HG02943 (cell line): ENCODE measurements around the gene SH2D2A.
"Not testable (repeated sequence)": the region's sequence is repeated elsewhere in the genome, so short reads cannot be mapped to it uniquely, and the experiment has no call there.

Experiments used
- ATAC-seq: cut with Tn5 transposase; IDR thresholded peaks from one replicate; pipeline ENCODE4 v1.9.1; 2021; ENCODE audit warnings: mild to moderate bottlenecking, low read depth, moderate library complexity; ENCODE audit not compliant: unreplicated experiment

The SH2D2A gene

DNA sequence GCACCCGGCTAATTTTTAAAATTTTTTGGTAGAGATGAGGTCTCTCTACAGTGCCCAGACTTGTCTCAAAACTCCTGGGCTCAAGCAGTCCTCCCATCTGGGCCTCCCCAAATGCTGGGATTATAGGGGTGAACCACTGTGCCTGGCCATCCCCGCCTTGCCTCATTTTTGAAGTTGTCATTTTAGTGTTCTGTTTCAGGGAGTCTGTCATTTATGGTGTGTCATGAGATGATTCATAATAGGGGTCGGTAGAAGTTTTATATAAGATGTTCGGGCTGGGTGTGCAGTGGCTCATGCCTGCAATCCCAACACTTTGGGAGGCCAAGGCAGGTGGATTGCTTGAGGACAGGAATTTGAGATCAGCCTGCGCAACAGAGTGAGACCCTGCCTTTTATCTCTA, 40.8 kb downstream of the SH2D2A start:
- no peak for ATAC-seq

DNA sequence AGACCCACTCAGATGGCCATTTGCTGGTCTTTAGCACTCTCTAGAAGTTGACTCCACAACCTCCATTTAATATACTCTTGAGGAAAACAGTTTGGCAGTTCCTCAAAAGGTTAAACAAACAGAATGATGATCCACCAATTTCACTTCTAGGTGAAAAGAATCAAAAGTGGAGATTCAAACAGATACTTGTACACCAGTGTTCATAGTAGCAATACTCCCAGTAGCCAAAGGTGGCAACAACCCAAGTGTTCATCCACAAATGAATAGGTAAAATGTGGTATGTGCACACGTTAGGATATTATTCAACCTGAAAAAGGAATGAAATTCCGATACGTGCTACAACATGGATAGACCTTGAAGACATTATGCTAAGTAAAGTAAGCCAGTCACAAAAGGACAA, 43.0 kb downstream of the SH2D2A start:
- no peak for ATAC-seq

DNA sequence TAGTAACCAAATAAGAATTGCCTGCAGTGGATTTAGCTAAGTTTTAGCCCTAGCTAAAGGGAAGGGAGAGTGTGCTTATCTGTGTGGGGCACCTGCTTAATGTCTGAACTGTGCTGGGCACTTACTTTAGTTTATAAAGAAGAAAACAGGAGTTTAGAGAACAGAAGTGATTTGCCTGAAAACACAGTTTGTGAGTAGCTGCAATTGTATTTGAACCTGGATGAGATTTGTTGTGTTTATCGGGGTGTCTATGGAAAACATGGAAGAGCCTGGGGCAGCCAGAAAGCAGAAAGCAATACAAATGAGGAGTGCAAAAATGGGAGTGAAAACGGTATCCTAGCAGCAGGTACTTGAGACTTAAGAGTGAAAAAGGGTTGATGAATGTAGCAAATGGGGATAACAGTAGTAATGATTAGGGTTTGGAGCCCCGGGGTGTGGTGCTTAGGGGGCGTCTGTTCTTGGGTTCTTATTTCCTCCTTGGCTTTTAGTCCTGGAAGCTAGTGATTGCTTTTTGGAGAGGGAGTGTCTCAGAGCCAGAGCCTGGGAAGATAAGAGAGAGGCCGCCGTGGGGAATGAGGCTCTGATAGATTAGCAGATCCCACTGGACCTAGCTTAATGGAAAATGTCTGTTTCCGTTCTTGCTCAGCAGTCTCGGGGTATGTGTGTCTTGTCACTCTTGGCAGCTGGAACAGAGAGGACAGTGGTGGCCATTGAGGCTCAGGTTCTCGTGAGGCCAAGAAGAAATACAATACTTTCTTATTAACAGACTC, 43.7 kb downstream of the SH2D2A start:
- no peak for ATAC-seq

DNA sequence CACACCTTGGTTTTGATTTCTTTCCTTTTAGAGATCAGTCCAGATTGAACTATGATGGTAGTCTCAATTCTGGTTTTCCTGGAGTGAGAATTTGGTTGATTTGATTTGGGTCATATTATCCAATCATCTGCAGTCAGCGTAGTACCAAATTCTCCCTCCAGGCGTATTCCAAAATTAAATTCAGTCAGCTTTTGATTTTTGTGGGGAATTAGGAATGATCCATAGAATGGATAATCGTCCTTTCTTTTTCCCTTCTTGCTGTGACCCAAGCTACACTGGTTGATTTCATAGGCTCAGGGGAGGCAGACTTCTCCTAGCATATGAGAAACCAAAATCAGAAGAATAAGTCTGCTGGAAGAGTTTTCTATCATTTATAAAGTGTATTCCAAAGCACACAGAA, 44.4 kb downstream of the SH2D2A start:
- no peak for ATAC-seq

DNA sequence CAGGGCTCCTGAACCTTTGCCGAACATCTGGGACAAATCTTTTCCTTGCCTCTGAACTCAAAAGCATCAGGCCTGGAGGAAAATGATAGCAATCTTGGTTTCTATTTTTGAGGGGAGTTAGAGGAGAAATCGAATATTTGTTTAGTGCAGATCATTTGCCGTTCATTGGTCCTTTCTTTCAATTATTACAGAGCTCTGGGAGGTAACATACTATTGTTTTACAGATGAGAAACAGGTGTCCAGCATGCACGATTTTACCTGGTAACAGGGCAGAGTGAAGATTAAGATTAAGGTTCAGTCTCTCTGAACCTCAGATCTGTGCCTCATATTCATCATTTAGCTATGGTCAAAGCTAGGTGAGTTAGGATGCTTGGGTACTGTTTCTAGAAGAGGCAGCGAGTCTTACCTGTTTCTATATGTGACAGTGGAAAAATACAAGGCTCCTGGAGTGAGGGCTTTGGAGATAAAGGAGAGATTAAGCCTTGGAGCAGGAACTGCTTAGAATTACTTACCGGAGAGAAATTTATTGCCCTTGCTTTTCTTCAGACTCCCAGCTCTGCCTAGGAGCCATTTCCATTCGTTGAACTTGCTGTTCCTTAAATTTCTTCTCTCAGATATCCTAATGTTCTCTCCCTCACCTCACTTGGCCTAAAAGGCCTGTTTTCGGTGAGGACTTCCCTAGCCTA, 47.9 kb downstream of the SH2D2A start:
- ATAC-seq = no peak

DNA sequence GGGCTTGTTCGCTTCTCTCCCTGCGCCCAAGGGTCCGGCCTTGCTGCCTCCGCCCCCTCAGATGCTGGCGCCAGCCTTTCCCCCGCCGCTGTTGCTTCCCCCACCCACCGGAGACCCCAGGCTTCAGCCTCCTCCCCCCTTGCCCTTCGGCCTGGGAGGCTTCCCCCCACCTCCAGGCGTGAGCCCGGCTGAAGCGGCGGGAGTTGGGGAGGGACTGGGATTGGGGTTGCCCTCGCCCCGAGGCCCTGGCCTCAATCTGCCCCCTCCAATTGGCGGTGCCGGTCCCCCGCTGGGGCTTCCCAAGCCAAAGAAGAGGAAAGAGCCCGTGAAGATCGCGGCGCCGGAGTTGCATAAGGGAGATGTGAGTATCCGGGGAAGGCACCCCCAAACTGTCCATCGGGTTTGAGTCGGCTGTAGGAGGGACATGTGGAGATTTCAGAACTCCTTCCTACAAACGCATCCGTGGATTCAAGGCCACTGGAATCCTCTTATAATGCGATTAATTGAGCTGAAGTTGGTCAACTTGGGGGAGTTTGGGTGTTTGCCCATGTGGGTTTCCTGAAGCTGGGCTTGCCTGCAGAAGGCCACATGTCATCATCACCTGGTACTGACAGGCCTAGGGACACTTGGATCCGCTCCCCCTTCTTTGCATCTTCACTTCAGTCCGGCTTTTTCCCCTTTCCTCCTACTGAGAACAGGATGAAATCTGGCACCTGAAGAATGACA, 48.6 kb downstream of the SH2D2A start:
- no peak for ATAC-seq

DNA sequence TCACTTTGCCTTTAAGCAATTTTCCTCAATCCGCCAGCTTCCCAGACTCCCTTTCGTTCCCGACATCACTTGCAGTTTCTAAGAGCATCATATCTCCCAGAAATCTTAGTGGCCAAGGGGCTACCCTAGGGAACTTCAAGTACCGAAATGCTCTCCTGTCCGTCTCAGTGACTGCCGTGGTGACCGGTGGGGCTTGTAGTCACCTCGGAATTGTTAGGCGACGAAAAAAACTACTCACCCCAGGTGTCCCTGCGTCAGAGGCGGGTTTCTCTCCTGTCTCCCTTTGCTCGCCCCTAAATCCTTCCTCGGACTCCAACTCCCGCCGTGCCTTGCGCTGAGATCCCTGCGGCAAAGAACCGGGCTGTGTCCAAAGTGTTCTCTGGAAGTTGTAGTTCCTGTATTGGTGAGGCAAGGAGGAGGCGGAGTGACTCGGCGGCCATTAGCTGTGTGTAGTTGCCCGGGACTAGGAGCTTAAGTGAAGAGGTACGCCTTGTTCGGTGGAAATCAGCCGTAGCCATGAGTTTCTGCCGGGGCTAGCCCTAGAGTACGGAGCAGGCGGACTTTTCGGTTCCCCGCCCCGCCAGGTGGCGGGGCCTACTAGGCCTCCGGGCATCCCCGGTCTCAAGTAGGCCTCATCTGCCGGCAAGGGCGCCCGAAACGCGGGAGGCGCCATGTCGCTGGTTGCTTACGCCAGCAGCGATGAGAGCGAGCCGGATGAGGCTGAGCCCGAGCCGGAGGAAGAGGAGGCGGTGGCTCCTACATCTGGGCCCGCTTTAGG, 49.4 kb downstream of the SH2D2A start, which contains the start of gene PRCC:
Gene PRCC, plus strand, starts transcription at position 435 of the 778 bp plus-strand sequence. Its CDS starts 237 bp downstream, at position 672.
- ATAC-seq = peak; percentile 91

DNA sequence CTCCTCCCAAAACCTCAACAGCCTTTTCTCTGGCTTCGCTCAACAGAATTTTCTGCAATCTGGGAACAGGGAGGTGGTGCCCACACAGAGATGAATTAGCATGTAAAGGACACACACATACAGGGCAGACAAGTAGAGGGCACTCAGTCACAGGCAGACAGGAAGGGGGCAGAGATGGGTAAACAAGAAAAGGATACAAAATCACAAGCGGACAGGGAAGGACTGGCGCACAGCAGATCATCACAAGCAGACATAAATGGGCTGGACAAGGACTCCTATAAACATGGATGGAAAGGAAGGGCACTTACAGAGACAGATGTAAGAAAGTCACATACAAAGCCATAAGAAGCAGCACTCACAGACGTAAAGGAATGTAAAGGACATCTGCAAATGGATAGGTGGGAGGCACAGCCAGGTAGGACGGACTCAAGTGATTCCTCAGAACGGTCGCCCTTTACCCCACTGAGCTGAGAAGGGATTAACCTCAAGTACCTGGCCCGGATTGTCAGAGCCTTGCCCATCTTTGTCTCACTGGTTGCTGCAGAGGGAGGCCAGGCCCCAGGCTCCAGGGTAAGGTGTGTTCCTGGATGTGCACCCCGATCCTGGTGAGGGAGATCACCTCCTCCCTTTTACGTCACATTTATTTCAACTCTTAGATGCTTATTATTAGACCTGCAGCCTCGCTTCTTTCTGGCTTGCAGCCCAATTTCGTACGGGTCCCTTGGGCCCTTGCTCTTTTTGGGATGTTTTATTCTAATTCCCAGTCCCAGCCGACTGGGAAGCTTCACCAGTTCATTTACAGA, 50.1 kb downstream of the SH2D2A start:
- no peak for ATAC-seq

DNA sequence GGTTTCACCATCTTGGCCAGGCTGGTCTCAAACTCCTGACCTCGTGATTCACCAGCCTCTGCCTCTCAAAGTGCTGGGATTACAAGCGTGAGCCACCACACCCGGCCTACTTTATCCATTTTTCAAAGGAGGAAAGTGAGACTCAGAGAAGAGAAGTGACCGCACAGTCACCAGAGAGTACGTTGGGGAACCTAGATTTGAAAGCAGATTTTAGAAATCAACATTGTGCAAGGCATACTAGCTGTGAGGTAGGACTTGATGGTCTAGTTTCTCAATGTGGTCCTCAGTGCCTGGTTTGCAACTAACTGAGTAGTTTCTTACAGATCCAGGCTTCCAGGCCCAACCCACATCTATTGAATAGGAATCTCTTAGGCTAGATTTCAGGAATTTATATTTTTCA, 51.0 kb downstream of the SH2D2A start:
- no peak for ATAC-seq

DNA sequence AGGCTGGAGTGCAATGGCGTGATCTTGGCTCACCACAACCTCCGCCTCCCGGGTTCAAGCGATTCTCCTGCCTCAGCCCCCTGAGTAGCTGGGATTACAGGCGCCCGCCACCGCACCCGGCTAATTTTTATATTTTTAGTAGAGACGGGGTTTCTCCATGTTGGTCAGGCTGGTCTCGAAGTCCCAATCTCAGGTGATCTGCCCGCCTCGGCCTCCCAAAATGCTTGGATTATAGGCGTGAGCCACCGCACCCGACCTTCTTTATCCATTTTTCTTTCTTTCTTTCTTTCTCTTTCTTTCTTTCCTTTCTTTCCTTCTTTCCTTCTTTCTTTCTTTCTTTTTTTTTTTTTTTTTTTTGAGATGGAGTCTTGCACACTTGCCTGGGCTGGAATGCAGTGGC, 51.5 kb downstream of the SH2D2A start:
- ATAC-seq = not testable (repeated sequence)

DNA sequence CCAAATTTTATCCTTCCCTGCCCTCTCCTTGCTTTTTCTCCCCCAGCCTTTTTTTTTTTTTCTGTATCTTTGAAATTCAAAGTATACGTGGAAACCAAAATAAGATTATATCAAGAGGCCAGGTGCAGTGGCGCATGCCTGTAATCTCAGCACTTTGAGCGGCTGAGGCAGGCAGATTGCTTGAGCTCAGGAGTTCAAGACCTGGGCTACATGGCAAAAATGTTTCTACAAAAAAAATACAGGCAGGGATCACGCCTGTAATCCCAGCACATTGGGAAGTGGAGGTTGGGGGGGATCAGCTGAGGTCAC, 55.9 kb downstream of the SH2D2A start:
- ATAC-seq = no peak

DNA sequence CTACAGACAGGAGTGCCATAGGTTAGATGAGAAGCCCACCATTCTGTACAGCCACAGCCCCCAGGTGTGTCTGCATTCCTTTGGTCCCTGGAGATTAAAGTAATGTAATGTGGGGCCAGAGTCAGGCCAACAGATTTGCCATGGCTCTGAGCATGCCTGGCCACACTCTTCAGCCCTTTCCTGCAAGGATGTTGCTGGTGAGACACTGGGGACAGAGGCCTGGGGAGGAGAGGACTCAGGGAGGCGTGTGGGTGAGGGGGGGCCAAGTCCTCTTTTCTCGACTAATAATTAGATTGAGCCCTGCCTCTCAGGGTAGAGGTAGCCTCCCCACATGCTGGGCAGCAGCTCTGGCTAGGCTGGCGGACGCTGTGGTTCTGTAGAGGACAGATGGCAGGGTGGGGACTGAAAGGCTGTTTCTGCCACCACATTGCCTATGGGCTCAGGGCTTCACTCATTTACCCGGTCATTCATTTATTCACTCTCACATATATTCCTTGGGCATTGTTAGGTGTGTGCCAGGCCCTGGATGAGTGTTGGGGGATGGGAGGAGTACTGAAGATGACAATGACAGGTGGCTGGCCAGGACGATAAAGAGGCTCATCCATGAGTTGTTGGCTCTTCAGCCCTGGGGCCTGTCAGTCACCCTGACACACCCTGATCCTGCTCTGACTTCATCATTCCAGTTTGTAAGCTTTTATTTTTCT, 56.4 kb downstream of the SH2D2A start:
- no peak for ATAC-seq

DNA sequence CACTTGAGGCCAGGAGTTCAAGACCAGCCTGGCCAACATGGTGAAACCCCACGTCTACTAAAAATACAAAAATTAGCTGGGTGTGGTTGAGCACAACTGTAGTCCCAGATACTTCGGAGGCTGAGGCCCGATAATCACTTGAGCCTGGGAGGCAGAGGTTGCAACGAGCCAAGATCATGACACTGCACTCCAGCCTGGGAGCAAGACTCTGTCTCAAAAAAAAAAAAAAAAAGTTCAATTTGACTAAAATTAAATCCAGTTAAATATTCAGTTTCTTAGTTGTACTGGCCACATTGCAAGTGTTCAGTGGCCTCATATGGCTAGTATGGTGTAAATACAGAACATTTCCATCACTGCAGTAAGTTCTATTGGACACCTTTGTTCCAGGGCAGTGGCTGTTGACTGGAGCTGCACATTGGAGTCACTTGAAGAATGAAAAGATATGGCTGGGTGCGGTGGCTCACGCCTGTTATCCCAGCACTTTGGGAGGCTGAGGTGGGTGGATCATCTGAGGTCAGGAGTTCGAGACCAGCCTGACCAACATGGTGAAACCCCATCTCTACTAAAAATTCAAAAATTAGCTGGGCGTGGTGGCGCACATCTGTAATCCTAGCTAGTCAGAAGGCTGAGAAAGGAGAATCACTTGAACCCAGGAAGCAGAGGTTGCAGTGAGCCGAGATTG, 58.9 kb downstream of the SH2D2A start:
- ATAC-seq = not testable (repeated sequence)

DNA sequence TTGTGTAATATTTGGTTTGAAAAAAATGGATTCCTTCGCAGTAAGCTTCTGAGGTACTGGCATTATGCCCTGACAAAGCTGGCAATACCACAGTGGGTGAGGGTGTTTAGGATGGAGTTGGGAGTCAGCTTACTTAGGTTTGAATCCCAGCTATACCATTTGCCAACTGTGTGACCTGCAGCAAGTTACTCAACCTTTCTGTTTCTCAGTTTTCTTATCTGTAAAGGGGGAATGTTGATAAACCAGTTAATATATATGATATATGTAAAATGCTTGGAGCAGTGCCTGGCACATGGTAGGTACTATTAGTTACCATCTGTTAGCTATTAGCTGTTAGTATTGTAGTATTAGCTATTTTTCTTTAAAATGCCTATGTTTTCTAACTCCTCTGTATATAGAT, 60.3 kb downstream of the SH2D2A start:
- ATAC-seq = no peak
